ENCODE data around the gene CES3.

CES3 gene

GRCh38 chr16:67013233-67013822 lies 52.3 kb downstream of the CES3 start:
- no peak for FAIRE-seq

GRCh38 chr16:67013823-67014633 lies 53.0 kb downstream of the CES3 start:
- FAIRE-seq: no peak

- no peak for FAIRE-seq
These were observed 53.7 kb downstream of the CES3 start for GRCh38 chr16:67014634-67015312.

- FAIRE-seq: no peak
These were observed 54.3 kb downstream of the CES3 start for GRCh38 chr16:67015313-67015731.

GRCh38 chr16:67016143-67016542 lies 55.1 kb downstream of the CES3 start:
- FAIRE-seq: no peak

GRCh38 chr16:67016681-67017420 lies 55.8 kb downstream of the CES3 start:
- no peak for FAIRE-seq

GRCh38 chr16:67017421-67017750 lies 56.3 kb downstream of the CES3 start:
- no peak for FAIRE-seq

- no peak for FAIRE-seq
These were observed 56.9 kb downstream of the CES3 start for GRCh38 chr16:67017810-67018488.

- no peak for FAIRE-seq
These were observed 58.1 kb downstream of the CES3 start for GRCh38 chr16:67019171-67019570.

- FAIRE-seq: no peak
These were observed 60.3 kb downstream of the CES3 start for GRCh38 chr16:67021321-67021720.

- no peak for FAIRE-seq
These were observed 61.6 kb downstream of the CES3 start for GRCh38 chr16:67022531-67023214.

GRCh38 chr16:67023689-67024088 lies 62.6 kb downstream of the CES3 start:
- no peak for FAIRE-seq
